IPS-NIHi7 (cell line): ENCODE results near the gene PIK3C2A.

Experiments
- DNase-seq: peaks from one replicate; pipeline ENCODE4 v3.0.0; 2012; ENCODE audit warnings: mixed read lengths; ENCODE audit errors: extremely low spot score

PIK3C2A gene

DNA sequence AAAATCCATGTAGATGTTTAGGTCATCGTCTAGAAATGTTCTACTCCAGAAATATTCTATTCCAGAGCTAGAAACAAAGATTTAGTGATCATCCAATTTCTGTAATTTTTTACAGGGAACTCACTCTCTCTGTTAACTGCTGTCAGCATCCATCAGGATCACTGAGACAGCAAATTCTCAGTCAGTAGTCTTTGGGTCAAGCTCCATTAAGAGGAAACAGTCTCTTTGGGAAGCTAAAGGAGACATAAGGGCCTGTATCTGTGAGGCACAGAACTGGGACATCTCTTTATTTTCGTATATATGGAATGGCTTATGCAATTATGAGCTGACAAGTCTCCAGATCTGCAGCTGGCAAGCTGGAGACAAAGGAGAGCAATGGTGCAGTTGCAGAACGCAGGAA, 48.3 kb downstream of the PIK3C2A start:
- DNase-seq: no peak
